Left lobe of liver (tissue), 2 donors: Measurements from ENCODE around the gene SPDYE1. TPM values are rescaled to one million over a fixed set of nuclear protein-coding genes. Genes with fewer than 3 reads are reported as not detected.
"Not testable (repeated sequence)": the region's sequence is repeated elsewhere in the genome, so short reads cannot be mapped to it uniquely, and the experiment has no call there.

Source experiments
- ATAC-seq: fragments of 200-7000 bp; cut with Tn5 transposase; one replicate; pipeline ENCODE4 v1.9.1; 2020; ENCODE audit warnings: mild to moderate bottlenecking, moderate library complexity
- DNase-seq: peaks from one replicate; pipeline ENCODE4 v3.0.0-alpha.2; 2020; ENCODE audit warnings: low spot score
- total RNA-seq: library from RNA; stranded (reverse); gene quantifications from one replicate; pipeline ENCODE4 v1.2.1, GENCODE V29; 2021
- donor health status: DM: no; HTN: no; CAD: no; lungs with moderate emphysema.
- donor health status: DM: no; HTN: yes; CAD: no.

SPDYE1 gene
- total RNA-seq = not detected

GRCh38 chr7:43997532-43997931 is at the start of gene SPDYE1:
Gene SPDYE1 (plus strand): TSS chr7:43997897. CDS start chr7:43999950, 2,053 bp downstream.
- not testable (repeated sequence) for ATAC-seq, DNase-seq

- ATAC-seq (no peak), DNase-seq (no peak)
These were observed 45.7 kb upstream of the SPDYE1 start for GRCh38 chr7:43952028-43952427.

- no peak for DNase-seq
- ATAC-seq = no peak
These were observed 44.6 kb upstream of the SPDYE1 start for GRCh38 chr7:43953071-43953470.

GRCh38 chr7:43954524-43955228 is 43.0 kb upstream of the SPDYE1 start:
- ATAC-seq = peak; percentile 96
- DNase-seq = no peak

GRCh38 chr7:43956027-43956426 is 41.7 kb upstream of the SPDYE1 start:
- ATAC-seq (no peak), DNase-seq (no peak)

- no peak for DNase-seq
- ATAC-seq = no peak
These were observed 36.8 kb upstream of the SPDYE1 start for GRCh38 chr7:43960933-43961332.

GRCh38 chr7:43966392-43966791 is 31.3 kb upstream of the SPDYE1 start:
- not testable (repeated sequence) for ATAC-seq, DNase-seq

GRCh38 chr7:43968172-43969040 is 29.3 kb upstream of the SPDYE1 start:
- ATAC-seq = peak; percentile 10
- DNase-seq = not testable (repeated sequence)

GRCh38 chr7:43969586-43969985 is 28.1 kb upstream of the SPDYE1 start:
- not testable (repeated sequence) for ATAC-seq

GRCh38 chr7:43970698-43971097 is 27.0 kb upstream of the SPDYE1 start:
- not testable (repeated sequence) for ATAC-seq

More at GRCh38 chr7:43969586-43969985, 28.1 kb upstream of the SPDYE1 start:
- DNase-seq = not testable (repeated sequence)

GRCh38 chr7:43974033-43974573 is 23.6 kb upstream of the SPDYE1 start:
- ATAC-seq, DNase-seq: not testable (repeated sequence)

More at GRCh38 chr7:43970698-43971097, 27.0 kb upstream of the SPDYE1 start:
- not testable (repeated sequence) for DNase-seq

GRCh38 chr7:43974725-43975482 is 22.8 kb upstream of the SPDYE1 start:
- ATAC-seq, DNase-seq: not testable (repeated sequence)

- DNase-seq (no peak), ATAC-seq (no peak)
These were observed 20.2 kb upstream of the SPDYE1 start for GRCh38 chr7:43977525-43977924.

GRCh38 chr7:43978102-43978501 is 19.6 kb upstream of the SPDYE1 start:
- DNase-seq, ATAC-seq: not testable (repeated sequence)

- peak; percentile 62 for ATAC-seq
- DNase-seq = not testable (repeated sequence)
These were observed 14.8 kb upstream of the SPDYE1 start for GRCh38 chr7:43982848-43983247.

- not testable (repeated sequence) for DNase-seq, ATAC-seq
These were observed 14.0 kb upstream of the SPDYE1 start for GRCh38 chr7:43983736-43984135.

- DNase-seq = peak; percentile 67
These were observed 11.5 kb upstream of the SPDYE1 start for GRCh38 chr7:43985904-43986864.

GRCh38 chr7:43987476-43987875 is 10.2 kb upstream of the SPDYE1 start:
- ATAC-seq, DNase-seq: not testable (repeated sequence)

More at GRCh38 chr7:43985904-43986864, 11.5 kb upstream of the SPDYE1 start:
- peak; percentile 73 for ATAC-seq

GRCh38 chr7:43990011-43990585 is 7.6 kb upstream of the SPDYE1 start:
- not testable (repeated sequence) for DNase-seq

More at GRCh38 chr7:43990011-43990585, 7.6 kb upstream of the SPDYE1 start:
- not testable (repeated sequence) for ATAC-seq
